HL-60 (cell line): ENCODE measurements around the gene PRKRIP1.

Experiments
- CTCF ChIP-seq: IDR thresholded peaks from one replicate; pipeline ENCODE4 v1.5.1; 2011; ENCODE audit warnings: low read length, control low read depth, inconsistent platforms; ENCODE audit not compliant: insufficient read depth
- REST ChIP-seq: IDR thresholded peaks from 2 replicates; pipeline ENCODE4 v1.6.1; 2012; ENCODE audit warnings: low read depth; ENCODE audit not compliant: insufficient replicate concordance

GRCh38 chr7:102468478-102469350 lies 72.6 kb downstream of the PRKRIP1 start:
- TF ChIP-seq CTCF (no peak), REST (no peak)
